ENCODE results near the gene RORC.

The RORC gene

GRCh38 chr1:151825204-151825603 lies 6.4 kb downstream of the RORC start:
- H3K27ac ChIP-seq, result no peak overlapping the region
- CTCF ChIA-PET, result no interaction called here
- TF ChIP-seq CTCF (conservative IDR thresholded peaks at IDR 0.05; ENCODE audit: low read depth), result no peak
- POLR2A ChIA-PET (ENCODE audit: low non-redundant PET), result no interaction called here
- DNase-seq (ENCODE audit: low spot score), result no peak

GRCh38 chr1:151823175-151823574 lies 8.4 kb downstream of the RORC start:
- DNase-seq (ENCODE audit: low spot score), result no peak
- H3K27ac ChIP-seq, result no peak overlapping the region
- CTCF ChIA-PET, result interaction anchor here (0.6 to 1.6 kb wide), 2 partner anchors 13 to 181 kb away, joined by 4 to 5 read pairs; no protein-coding TSS in a partner anchor
- TF ChIP-seq CTCF (conservative IDR thresholded peaks at IDR 0.05; ENCODE audit: low read depth), result no peak
- POLR2A ChIA-PET (ENCODE audit: low non-redundant PET), result no interaction called here

GRCh38 chr1:151822404-151822803 lies 9.2 kb downstream of the RORC start:
- DNase-seq (ENCODE audit: low spot score), result no peak
- ChIA-PET CTCF (interaction anchor here (1.6 kb wide), 1 partner anchor 14 kb away, joined by 5 read pairs; no protein-coding TSS in a partner anchor), POLR2A (ENCODE audit: low non-redundant PET) (no interaction called here)
- H3K27ac ChIP-seq, result no peak overlapping the region
- TF ChIP-seq CTCF (conservative IDR thresholded peaks at IDR 0.05; ENCODE audit: low read depth), result no peak

GRCh38 chr1:151820940-151821339 lies 10.7 kb downstream of the RORC start:
- CTCF ChIA-PET, result interaction anchor here (0.6 to 0.7 kb wide), 2 partner anchors 314 to 355 kb away, joined by 3 read pairs; no protein-coding TSS in a partner anchor
- no peak overlapping the region for H3K27ac ChIP-seq
- TF ChIP-seq CTCF (conservative IDR thresholded peaks at IDR 0.05; ENCODE audit: low read depth), result no peak
- POLR2A ChIA-PET (ENCODE audit: low non-redundant PET), result no interaction called here
- no peak for DNase-seq (ENCODE audit: low spot score)

GRCh38 chr1:151819976-151820623 lies 11.5 kb downstream of the RORC start:
- H3K27ac ChIP-seq, result no peak overlapping the region
- ChIA-PET CTCF (no interaction called here), POLR2A (ENCODE audit: low non-redundant PET) (interaction anchor here (0.6 kb wide), 1 partner anchor 132 kb away, joined by 5 read pairs; no protein-coding TSS in a partner anchor)
- peak; percentile 57 for DNase-seq (ENCODE audit: low spot score)
- no peak for TF ChIP-seq CTCF (conservative IDR thresholded peaks at IDR 0.05; ENCODE audit: low read depth)

- H3K27ac ChIP-seq, result no peak overlapping the region
- DNase-seq (ENCODE audit: low spot score), result no peak
- CTCF ChIA-PET, result no interaction called here
- POLR2A ChIA-PET (ENCODE audit: low non-redundant PET), result no interaction called here
- no peak for TF ChIP-seq CTCF (conservative IDR thresholded peaks at IDR 0.05; ENCODE audit: low read depth)
Observed at GRCh38 chr1:151819227-151819835, 12.3 kb downstream of the RORC start.
